CD1c-positive myeloid dendritic cell (primary cell): ENCODE data around the gene LHFPL6.

ENCODE experiments used
- DNase-seq: peaks from one replicate; pipeline ENCODE4 v3.0.0-alpha.2; 2016; ENCODE audit errors: extremely low spot score

LHFPL6 gene

DNA sequence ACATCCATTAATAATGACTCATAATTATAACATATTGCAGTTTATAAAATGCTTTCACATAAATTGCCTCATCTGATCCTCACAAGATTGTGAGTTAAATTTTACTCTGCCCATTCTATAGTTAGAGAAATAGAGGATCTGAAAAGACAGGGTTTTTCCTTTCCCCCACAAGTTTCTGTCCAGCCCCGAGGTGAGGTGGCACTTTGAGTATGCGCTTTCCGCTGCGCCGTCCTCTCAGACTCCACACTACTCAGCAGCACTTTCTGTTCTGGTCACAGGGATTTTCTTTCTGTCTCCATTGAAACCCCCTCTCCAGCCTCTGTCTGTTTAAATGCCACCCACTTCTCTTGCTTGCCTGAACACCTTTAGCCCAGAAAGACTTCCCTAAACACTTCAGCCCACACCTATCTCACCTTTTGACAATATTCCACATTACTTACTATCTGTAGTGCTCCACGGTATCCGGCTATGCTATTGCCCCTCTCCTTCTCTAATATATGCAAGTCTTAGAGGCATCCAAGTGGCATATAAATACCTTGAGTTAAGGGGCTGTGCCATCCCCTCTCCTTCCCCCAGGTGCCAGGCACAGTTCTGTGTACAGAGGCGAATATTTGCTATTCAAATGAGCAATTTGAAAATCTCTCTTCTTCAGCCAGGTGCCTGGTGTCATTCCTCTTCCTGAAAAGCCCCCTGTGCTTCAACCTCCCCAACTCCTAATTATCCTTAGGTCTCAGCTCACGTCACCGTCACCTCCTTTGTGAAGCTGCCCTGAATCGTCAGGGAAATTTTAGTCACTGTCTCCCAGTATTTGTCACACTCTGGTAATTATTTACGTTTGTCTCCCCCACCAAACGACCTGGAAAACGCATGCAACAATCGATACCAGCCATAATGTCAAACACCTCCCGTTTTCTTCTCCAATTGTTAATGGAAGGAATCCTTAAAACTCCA lies 296.1 kb downstream of the LHFPL6 start:
- no peak for DNase-seq

DNA sequence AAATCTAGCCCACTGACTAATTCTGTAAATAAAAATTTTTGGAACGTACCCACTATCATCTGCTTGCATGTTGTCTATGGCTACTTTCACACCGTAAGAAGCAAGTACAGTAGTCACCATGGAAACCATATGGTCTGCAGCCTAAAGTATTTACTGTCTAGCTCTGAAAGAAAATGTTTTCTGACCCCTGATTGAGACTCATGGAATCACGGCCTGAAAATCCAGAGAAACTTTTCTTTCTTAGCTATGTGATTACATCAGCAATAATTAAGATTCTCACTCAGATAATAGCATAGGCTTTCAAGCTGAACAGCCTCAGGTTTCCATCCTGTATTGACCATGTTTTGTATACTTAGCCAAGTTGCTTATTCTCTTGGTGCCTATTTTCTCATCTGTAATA lies 300.2 kb downstream of the LHFPL6 start:
- DNase-seq: no peak

DNA sequence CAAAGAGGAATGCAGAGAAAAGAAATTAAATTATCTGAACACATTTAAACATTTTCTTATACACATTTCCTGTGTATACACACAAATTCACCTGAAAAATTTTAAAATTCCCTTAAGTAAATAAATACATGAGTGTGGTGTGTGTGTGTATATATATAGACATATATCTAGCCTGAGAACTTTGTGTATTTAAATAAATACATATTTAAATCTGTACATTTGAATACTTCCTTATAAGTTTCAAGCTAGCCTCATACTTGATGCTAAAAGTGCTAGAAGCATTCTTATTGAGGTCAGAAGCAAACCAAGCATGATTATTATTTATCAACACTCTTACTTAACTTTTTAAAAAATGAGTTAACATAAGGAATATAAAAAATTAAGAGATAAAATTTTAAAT lies 304.0 kb downstream of the LHFPL6 start:
- no peak for DNase-seq

DNA sequence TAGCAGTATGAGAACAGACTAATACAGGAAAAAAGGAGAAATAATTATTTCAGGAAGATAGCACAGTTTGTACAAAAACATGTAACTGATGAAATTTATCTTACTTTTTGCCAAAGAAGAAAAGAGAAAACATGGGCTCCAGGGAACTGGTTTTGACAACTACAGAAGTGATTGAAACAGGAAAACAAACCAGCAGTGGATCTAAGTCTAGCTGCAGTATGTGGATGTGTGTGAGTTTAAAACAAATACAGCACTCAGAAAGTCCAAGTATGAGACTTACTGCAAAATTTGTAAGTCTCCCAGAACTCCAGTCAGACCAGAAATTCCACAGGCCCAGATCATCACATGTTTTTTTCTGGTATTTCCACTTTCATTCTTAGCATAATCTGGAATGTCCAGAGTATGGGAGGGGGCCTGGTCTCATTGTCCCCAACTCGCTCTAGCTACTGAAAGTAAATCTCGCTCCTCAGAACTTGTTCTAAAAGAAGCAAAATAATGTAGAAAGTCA lies 305.3 kb downstream of the LHFPL6 start:
- DNase-seq: no peak

DNA sequence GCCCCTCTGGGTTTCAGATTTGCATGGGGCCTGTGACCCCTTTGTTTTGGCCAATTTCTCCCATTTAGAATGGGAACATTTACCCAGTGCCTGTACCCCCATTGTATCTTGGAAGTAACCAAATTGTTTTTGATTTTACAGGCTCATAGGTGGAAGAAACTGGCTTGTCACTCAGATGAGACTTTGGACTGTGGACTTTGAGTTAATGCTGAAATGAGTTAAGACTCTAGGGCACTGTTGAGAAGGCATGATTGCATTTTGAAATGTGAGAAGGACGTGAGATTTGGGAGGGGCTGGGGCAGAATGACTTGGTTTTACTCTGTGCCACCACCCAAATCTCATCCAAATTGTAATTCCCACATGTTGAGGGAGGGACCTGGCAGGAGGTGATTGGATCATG lies 306.0 kb downstream of the LHFPL6 start:
- DNase-seq: no peak

DNA sequence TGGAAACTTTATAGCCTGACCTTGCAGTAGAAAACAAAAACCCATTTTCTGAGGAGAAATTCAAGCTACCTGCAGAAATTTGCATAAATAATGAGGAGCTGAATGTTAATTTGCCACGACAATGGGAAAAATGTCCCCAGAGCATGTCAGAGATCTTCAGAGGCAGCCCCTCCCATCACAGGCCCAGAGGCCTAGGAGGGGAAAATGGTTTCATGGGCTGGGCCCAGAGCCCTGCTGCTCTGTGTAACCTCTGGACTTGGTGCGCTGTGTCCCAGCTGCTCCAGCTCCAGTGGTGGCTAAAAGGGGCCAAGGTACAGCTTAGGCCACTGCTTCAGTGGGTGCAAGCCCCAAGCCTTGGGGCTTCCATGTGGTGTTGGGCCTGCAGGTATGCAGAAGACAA lies 306.8 kb downstream of the LHFPL6 start:
- no peak for DNase-seq
